ENCODE results near the gene RENBP.
"Not testable (repeated sequence)": the region's sequence is repeated elsewhere in the genome, so short reads cannot be mapped to it uniquely, and the experiment has no call there.

RENBP gene

GRCh38 chrX:153944140-153944799 lies at the start of gene RENBP:
Gene RENBP, minus strand, starts transcription at chrX:153944643. Its CDS starts 33 bp downstream, at chrX:153944610.
- DNase-seq = no peak

- no peak for DNase-seq
Measured at GRCh38 chrX:153993978-153994377, 49.5 kb upstream of the RENBP start.

GRCh38 chrX:153993079-153993478 lies 48.6 kb upstream of the RENBP start:
- DNase-seq = no peak

DNA sequence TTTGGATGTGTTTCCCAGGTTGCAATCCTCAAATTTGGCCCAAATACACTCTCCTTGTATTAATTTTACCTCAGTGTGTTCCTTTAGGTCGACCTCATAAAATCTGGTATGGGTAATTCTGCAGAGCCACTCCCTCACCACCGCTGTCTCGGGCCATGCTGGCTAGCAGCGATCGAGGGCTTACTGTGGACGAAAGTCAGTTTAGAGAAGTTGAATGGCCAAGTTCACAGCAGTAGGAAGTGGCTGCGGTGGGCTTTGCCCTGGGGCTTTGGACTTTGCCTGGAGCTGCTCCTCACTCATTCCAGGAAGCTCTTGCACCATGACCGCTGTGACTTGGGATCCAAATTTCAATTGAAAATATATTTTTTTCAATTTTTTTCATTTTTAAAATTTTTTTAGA lies 47.7 kb upstream of the RENBP start:
- no peak for DNase-seq

- no peak for DNase-seq
Measured at GRCh38 chrX:153991013-153991580, 46.7 kb upstream of the RENBP start.

DNA sequence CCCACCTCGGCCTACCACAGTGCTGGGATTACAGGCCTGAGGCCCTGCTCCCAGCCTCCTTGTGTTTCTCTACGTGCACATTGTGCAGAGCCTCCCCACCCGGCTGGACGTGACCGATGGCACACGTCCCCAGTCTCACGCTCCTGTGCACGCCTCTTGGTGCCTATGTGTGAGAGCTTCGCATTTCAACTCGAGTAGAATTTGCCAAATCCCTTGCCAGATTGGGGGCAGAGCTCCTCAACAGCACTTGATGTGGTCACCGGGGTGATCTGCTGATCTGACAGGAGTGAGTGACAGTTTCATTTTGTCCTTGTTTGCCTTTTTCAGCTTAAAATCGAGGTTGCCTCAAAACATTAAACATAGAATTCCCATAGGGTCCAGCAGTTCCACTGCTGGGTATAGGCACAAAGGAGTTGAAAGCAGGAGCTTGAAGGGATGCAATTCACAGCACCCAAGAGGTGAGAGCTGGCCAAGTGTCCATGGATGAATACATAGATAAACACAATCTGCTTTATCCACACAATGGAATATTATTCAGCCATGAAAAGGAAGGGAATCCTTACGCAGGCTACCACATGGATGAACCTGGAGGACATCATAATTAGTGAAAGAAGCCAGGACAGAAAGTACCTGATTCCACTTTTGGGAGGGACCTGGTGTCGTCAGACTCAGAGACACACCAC lies 45.7 kb upstream of the RENBP start:
- no peak for DNase-seq

DNA sequence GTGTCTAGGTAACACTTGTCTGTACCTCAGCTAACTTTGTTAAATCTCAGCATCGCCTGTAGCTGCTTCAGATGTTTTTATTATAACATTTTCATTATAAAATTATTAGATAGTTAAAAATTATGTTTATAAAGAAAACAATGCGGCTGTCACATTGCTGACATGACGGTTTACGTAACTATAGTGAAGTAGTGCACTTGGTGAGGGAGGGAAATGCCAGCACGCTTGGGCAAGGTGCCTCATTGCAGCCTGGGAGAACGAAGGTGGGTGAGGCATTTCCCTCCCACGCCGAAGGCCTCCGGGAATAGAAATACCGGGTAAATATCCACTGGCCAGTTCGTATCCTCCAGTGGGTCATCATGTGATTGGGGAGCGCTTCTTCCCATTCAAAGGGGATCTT lies 44.0 kb upstream of the RENBP start:
- DNase-seq = no peak

DNA sequence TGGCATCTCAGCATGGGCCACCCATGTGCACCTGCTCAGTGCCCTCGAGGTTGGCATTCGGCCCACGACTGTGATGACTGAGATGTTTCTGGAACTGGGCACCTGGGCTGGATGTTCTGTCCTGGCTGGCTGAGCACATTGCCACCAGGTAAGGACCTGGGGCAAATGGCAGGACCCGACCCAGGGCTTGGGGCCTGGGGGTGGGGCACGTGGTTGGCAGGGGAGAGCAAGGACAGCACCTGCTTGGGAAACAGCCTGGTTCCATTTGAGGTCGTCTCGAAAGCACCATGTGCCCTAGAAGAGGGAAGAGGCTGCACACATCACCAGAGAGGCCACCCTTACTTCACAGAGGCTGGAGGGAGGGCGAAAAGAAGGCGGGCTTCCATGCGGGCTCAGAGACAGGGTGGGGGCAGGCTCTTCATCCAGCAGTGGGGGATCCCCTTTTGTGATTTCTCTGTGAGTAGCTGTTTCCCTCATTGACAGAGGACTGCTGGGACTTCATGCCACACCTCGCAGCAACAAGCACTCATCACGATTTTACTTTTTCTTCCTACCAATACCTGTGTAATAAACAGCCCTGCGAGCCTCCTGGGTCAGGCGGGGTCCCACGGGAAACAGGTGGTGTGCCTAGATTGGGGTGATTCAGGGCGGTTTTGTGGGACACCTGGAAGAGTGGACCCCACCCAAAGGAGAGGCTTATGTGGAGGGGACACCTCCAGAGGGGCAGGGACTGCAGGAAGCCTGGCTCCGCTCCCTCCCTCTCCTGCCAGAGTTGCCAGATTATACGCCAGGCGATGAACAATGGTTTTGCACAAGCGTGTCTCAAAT lies 40.1 kb upstream of the RENBP start:
- no peak for DNase-seq

- no peak for DNase-seq
Measured at GRCh38 chrX:153983321-153983801, 38.9 kb upstream of the RENBP start.

DNA sequence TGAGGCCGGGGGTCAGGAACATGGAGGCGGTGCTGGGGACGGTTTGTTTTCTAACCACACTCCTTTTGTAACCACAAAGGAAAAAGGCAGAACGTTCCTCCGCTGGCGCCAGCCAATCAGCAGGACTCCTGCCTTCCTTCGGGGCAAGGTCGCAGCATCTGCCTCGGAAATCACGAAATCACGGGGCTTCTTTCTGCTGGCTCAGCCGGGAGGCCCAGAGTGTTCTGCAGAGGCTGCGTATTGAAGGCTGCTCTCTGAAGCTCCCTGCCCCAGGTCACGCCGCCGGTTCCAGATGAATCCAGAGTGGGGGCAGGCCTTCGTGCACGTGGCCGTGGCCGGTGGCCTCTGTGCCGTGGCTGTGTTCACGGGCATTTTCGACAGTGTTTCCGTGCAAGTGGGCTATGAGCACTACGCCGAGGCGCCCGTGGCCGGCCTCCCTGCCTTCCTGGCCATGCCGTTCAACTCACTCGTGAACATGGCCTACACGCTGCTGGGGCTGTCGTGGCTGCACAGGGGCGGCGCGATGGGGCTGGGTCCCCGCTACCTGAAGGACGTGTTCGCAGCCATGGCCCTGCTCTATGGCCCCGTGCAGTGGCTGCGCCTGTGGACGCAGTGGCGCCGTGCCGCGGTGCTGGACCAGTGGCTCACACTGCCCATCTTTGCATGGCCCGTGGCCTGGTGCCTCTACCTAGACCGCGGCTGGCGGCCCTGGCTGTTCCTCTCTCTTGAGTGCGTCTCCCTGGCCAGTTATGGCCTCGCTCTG lies 37.5 kb upstream of the RENBP start:
- no peak for DNase-seq

DNA sequence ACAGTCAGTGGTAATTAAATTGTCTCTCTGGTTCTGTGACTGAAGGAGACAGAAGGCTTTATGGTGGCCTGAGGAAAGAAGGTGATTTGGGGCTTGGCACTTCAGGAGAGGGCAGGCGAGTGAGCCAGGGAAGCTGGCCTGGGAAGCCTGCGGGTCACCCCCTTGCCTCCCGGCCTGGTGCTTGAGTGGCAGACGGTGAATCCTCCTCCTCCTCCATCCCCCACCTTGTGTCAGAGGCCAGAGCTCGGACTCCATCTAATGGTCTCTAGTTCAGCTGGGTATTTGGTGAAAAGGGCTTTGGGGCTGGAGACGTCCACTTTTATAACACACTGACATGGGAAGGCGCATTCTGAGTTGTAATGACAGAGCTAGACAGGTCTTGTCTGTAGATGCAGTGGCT lies 36.8 kb upstream of the RENBP start:
- DNase-seq = no peak

GRCh38 chrX:153980394-153980793 lies 36.0 kb upstream of the RENBP start:
- not testable (repeated sequence) for DNase-seq

- DNase-seq = no peak
Measured at GRCh38 chrX:153974726-153975286, 30.4 kb upstream of the RENBP start.

GRCh38 chrX:153974003-153974725 lies 29.7 kb upstream of the RENBP start:
- DNase-seq = no peak

- DNase-seq = no peak
Measured at GRCh38 chrX:153973127-153974002, 28.9 kb upstream of the RENBP start.

- peak; percentile 75 for DNase-seq
Measured at GRCh38 chrX:153972368-153973126, 28.1 kb upstream of the RENBP start, which contains the start of gene TMEM187. Gene TMEM187, plus strand, starts transcription at chrX:153972754. Its CDS starts 9,309 bp downstream, at chrX:153982063.

GRCh38 chrX:153971450-153972367 lies 27.3 kb upstream of the RENBP start, which contains the start of gene HCFC1:
Gene HCFC1, minus strand, starts transcription at chrX:153971818. Its CDS starts 978 bp downstream, at chrX:153970840.
- peak; percentile 79 for DNase-seq

DNA sequence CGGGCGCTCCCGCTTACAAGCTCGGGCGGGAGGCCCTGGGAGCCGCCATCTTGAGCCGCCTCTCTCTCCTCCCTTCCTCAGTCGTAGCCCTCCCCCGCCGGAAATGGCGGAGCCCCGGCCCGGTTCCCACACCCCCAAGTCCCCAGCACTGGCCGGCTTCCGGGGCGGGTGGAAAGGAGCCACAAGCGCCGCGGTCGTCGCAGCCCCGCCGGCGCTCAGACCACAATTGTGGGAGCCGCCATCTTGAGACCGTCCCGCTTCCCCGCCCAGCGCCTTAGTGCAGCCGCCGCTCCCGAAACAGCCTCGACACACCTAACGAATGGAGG lies 26.6 kb upstream of the RENBP start:
- peak; percentile 22 for DNase-seq
